ENCODE results near the gene SLC25A48.

The SLC25A48 gene

DNA sequence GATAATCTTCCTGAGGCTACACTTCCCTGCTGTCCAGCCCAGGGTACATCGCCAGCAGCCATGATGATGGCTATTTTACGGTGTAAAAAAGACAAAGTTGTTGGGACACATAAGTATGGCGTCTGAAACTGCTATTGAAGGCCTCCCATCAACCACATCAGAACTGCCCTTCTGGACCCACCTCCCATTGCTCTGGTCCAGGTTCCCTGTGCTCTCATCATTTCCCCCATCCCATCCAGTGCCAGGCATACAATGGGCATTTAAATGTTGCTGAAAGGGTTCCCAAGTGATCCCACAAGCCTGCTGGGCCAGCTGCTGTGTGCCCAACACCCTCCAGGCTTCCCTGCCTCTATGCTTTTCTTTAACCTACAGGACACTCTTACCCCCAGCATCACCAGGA is 50.6 kb downstream of the SLC25A48 start:
- no peak for DNase-seq (ENCODE audit: low read depth, low spot score)
- ChIA-PET CTCF (interaction anchor here (0.9 to 8.1 kb wide), 4 partner anchors 35 to 327 kb away, joined by 3 to 67 read pairs (median 7); no protein-coding TSS in a partner anchor), POLR2A (no interaction called here)
- TF ChIP-seq CTCF (IDR thresholded peaks at IDR 0.05; ENCODE audit: insufficient read depth, low read length, missing control alignments) = no peak
- H3K4me3 ChIP-seq (ENCODE audit: low read depth, low read length) = no peak overlapping the region

GRCh38 chr5:135886136-135886535 is 51.7 kb downstream of the SLC25A48 start:
- DNase-seq (ENCODE audit: low read depth, low spot score) = no peak
- no peak overlapping the region for H3K4me3 ChIP-seq (ENCODE audit: low read depth, low read length)
- CTCF ChIA-PET = interaction anchor here (0.6 to 8.1 kb wide), 7 partner anchors 59 to 363 kb away, joined by 3 to 67 read pairs (median 4); no protein-coding TSS in a partner anchor
- POLR2A ChIA-PET = no interaction called here
- TF ChIP-seq CTCF (IDR thresholded peaks at IDR 0.05; ENCODE audit: insufficient read depth, low read length, missing control alignments) = no peak

DNA sequence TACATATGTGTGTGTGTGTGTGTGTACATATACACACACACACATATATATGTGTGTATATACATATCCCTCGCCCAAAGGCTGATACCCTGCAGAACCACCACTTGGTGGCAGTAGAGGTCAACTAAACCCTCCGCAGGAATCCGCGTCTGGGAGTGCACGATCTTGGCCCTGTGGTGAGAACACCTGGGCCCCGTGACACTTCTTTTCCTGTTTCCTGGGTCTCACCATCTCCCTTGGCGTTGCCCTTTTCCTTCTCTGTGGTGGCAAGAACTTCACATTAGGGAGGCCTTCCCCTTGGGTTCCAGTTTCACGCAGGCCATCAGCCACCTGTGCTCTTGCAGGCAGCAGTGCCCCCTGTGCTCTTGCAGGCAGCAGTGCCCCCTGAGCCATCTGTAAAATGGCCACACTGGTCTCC is 53.0 kb downstream of the SLC25A48 start:
- DNase-seq (ENCODE audit: low read depth, low spot score) = peak; percentile 5
- CTCF ChIA-PET = interaction anchor here (0.6 to 8.6 kb wide), 19 partner anchors 9 to 538 kb away, joined by 3 to 143 read pairs (median 5); no protein-coding TSS in a partner anchor
- H3K4me3 ChIP-seq (ENCODE audit: low read depth, low read length) = no peak overlapping the region
- POLR2A ChIA-PET = no interaction called here
- peak; percentile 77 for TF ChIP-seq CTCF (IDR thresholded peaks at IDR 0.05; ENCODE audit: insufficient read depth, low read length, missing control alignments)

DNA sequence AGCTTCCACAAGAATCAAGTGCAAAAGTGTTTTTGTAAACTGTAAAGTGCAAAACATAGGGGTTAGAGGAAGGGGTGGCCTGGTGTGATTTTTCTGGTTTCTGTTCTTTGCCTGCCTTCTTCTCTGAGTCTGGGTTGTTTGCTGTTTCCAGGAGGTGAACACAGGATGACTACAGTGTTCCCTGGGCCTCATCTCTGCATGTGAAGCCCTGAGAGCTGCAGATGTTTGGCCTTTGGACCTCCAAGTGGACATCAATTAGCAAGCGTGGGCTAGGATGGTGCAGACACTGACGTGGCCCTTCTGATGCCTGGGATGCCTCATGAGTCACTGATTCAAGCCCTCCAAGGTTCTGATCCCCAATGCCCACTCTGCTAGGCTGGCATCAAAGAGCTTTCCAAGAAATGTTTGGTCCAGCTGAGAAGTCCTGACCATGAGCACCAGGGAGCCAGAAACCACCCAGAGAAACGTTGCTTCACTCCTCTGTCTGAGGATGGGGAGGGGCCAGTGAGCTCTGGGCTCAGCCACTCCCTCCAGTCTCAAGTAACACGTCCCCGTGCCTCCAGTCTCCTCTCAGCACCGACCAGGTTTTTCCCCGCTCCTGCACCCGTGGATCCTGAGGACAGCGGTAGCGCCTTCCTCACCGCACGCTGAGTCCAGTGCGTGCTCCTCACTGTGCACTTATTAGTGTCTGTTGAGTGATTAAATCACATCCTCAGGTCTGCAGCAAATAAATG is 53.6 kb downstream of the SLC25A48 start:
- no peak for TF ChIP-seq CTCF (IDR thresholded peaks at IDR 0.05; ENCODE audit: insufficient read depth, low read length, missing control alignments)
- no peak for DNase-seq (ENCODE audit: low read depth, low spot score)
- H3K4me3 ChIP-seq (ENCODE audit: low read depth, low read length) = no peak overlapping the region
- CTCF ChIA-PET = interaction anchor here (0.6 to 8.6 kb wide), 23 partner anchors 9 to 537 kb away, joined by 3 to 143 read pairs (median 4); no protein-coding TSS in a partner anchor
- POLR2A ChIA-PET = no interaction called here

DNA sequence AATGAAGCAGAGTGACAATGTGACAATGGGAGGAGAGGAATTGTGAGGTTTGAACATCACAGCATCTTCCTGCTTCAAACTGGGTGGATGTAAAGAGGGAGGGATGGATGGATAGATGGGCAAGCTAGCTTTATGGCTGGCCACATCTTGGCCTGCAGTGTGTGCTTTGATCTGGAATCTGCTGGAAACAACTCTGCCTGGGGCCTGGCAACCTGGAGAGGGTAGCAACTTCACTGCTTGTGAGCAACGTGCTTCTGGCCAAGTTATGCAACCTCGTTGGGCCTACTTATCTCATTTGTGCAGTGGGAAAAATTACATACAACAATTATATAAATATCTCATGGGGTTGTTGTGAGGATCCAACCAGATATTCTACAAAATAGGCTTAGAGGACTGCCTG is 55.8 kb downstream of the SLC25A48 start:
- no peak for DNase-seq (ENCODE audit: low read depth, low spot score)
- ChIA-PET CTCF (interaction anchor here (0.6 to 8.6 kb wide), 9 partner anchors 8 to 322 kb away, joined by 3 to 143 read pairs (median 13); no protein-coding TSS in a partner anchor), POLR2A (no interaction called here)
- TF ChIP-seq CTCF (IDR thresholded peaks at IDR 0.05; ENCODE audit: insufficient read depth, low read length, missing control alignments) = no peak
- H3K4me3 ChIP-seq (ENCODE audit: low read depth, low read length) = no peak overlapping the region

GRCh38 chr5:135890867-135891266 is 56.4 kb downstream of the SLC25A48 start:
- POLR2A ChIA-PET = no interaction called here
- no peak for DNase-seq (ENCODE audit: low read depth, low spot score)
- no peak for TF ChIP-seq CTCF (IDR thresholded peaks at IDR 0.05; ENCODE audit: insufficient read depth, low read length, missing control alignments)
- H3K4me3 ChIP-seq (ENCODE audit: low read depth, low read length) = no peak overlapping the region
- CTCF ChIA-PET = interaction anchor here (0.6 to 8.6 kb wide), 10 partner anchors 9 to 321 kb away, joined by 3 to 143 read pairs (median 9); no protein-coding TSS in a partner anchor

Data from AG04449 (cell line).